Breast epithelium (tissue), 3 donors: ENCODE measurements around the gene STX18.
"Not testable (repeated sequence)": the region's sequence is repeated elsewhere in the genome, so short reads cannot be mapped to it uniquely, and the experiment has no call there.

Experiments used
- POLR2AphosphoS5 ChIP-seq, 3 donors: sonication (generic); formaldehyde crosslinking; IDR thresholded peaks; one replicate each; pipeline ENCODE4 v1.6.1; 2017; ENCODE audit warnings: antibody characterized with exemption in 3 of 3
- TF ChIP-seq, protein P1 (sequence below), 3 donors: fragments of 450-650 bp; IDR thresholded peaks; one replicate each; pipeline ENCODE4 v1.5.1; 2016 to 2017; ENCODE audit warnings: antibody characterized with exemption in 3 of 3, mild to moderate bottlenecking in 3 of 3, moderate library complexity in 3 of 3

DNA sequence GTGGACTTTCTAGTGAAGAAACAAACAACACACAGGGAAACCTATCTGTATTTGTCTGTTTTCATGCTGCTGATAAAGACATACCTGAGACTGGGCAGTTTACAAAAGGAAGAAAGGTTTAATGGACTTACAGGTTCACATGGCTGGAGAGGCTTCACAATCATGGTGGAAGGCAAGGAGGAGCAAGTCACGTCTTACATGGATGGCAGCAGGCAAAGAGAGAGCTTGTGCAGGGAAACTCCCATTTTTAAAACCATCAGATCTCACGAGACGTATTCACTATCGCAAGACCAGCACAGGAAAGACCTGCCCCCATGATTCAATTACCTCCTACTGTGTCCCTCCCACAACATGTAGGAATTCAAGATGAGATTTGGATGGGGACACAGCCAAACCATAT is 28.0 kb upstream of the STX18 start:
- TF ChIP-seq, protein P1, sequence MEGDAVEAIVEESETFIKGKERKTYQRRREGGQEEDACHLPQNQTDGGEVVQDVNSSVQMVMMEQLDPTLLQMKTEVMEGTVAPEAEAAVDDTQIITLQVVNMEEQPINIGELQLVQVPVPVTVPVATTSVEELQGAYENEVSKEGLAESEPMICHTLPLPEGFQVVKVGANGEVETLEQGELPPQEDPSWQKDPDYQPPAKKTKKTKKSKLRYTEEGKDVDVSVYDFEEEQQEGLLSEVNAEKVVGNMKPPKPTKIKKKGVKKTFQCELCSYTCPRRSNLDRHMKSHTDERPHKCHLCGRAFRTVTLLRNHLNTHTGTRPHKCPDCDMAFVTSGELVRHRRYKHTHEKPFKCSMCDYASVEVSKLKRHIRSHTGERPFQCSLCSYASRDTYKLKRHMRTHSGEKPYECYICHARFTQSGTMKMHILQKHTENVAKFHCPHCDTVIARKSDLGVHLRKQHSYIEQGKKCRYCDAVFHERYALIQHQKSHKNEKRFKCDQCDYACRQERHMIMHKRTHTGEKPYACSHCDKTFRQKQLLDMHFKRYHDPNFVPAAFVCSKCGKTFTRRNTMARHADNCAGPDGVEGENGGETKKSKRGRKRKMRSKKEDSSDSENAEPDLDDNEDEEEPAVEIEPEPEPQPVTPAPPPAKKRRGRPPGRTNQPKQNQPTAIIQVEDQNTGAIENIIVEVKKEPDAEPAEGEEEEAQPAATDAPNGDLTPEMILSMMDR (IDR thresholded peaks at IDR 0.05), result not testable (repeated sequence)
- not testable (repeated sequence) for TF ChIP-seq POLR2AphosphoS5 (IDR thresholded peaks at IDR 0.05)
